Activated T-cell treated with anti-CD3 and anti-CD28 coated beads, Interleukin-2, amount 50 U/mL, for 4 hours (primary cell): Measurements from ENCODE around the gene PGM3. TPM values are rescaled to one million over a fixed set of nuclear protein-coding genes. Genes with fewer than 3 reads are reported as not detected.

Source experiments
- ATAC-seq, 2 donors: fragments of 200-7000 bp; cut with Tn5 transposase; one replicate each; pipeline ENCODE4 v1.10.0; 2021
- DNase-seq: peaks from one replicate; pipeline ENCODE4 v3.0.0-alpha.2; 2020
- H3K27me3 Mint-ChIP-seq: one replicate; pipeline ENCODE4 v1.8.0; 2021; ENCODE audit warnings: low read depth, mixed read lengths
- H3K36me3 Mint-ChIP-seq: one replicate; pipeline ENCODE4 v1.8.0; 2022; ENCODE audit warnings: mixed read lengths; ENCODE audit not compliant: insufficient read depth
- H3K4me1 Mint-ChIP-seq: one replicate; pipeline ENCODE4 v1.8.0; 2021; ENCODE audit warnings: low read depth, mixed read lengths
- H3K4me3 Mint-ChIP-seq: one replicate; pipeline ENCODE4 v1.8.0; 2021; ENCODE audit warnings: mild to moderate bottlenecking, moderate library complexity, mixed read lengths
- H3K9me3 Mint-ChIP-seq: one replicate; pipeline ENCODE4 v1.8.0; 2021; ENCODE audit warnings: mixed read lengths
- total RNA-seq, 3 donors: library from RNA; stranded (reverse); gene quantifications; one replicate each; pipeline ENCODE4 v1.2.1, GENCODE V29; 2021

PGM3 gene, protein sequence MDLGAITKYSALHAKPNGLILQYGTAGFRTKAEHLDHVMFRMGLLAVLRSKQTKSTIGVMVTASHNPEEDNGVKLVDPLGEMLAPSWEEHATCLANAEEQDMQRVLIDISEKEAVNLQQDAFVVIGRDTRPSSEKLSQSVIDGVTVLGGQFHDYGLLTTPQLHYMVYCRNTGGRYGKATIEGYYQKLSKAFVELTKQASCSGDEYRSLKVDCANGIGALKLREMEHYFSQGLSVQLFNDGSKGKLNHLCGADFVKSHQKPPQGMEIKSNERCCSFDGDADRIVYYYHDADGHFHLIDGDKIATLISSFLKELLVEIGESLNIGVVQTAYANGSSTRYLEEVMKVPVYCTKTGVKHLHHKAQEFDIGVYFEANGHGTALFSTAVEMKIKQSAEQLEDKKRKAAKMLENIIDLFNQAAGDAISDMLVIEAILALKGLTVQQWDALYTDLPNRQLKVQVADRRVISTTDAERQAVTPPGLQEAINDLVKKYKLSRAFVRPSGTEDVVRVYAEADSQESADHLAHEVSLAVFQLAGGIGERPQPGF
- total RNA-seq, result 10 to 100 TPM; 13.6 to 14.9 (median 14.2) TPM

DNA sequence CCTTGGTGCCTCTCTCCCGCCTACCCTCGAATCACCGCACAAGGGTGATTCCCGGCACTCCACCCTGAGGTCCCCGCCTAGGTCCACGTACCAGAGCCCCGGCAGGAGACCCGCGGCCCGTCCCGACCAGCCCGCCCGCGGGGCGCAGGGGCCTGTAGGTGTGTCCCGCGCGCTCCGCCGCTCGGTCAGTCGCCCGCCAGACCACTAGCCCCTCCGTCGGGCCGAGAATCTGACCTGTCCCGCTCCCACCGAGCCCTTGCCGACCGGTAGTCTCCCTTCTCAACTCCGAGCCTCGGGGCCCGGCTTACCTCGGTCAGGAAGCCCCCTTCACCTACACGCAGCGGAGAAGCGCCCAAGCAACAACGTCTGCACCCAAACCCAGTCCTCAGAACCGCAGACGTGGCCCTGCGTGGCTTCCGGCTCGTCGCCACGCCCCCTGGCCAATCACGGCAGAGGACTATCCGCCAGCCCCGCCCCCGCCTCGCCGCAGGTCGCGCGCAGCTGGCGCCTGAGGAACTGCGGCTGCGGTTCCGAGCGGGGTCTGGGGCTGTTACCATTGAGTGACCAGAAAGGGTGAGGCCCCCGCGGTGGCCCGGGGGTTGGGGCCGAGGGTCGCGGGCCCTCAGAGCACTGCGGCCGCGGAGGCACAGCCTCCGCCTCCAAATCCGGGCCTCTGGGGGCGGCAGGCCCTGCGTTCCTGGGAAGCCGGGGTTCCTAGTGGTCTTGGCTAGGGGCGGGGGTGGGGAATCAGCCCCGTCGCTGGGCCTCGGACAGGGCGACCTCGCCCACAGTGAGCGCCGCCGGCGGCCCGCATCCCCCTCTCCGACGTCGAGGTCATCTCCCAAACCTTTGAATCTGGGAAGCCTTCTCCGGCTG is at the start of gene PGM3, which contains the start of gene RWDD2A:
Gene PGM3, minus strand, starts transcription at position 395 of the 876 bp plus-strand sequence. CDS start 2,253 bp downstream, outside the sequence.
Gene RWDD2A, plus strand, starts transcription at position 487 of the 876 bp plus-strand sequence. CDS start 1,095 bp downstream, outside the sequence.
- Mint-ChIP-seq H3K4me1 (peaks cover 34% of the 10 kb centered on the region), H3K4me3 (peak within 1 kb of the TSS; percentile 97), H3K36me3 (peaks cover 7% of the 10 kb centered on the region), H3K27me3 (no peaks in the 10 kb centered on the region), H3K9me3 (no peaks in the 10 kb centered on the region)
- DNase-seq (peak; percentile 86), ATAC-seq (peak; percentile 98)

DNA sequence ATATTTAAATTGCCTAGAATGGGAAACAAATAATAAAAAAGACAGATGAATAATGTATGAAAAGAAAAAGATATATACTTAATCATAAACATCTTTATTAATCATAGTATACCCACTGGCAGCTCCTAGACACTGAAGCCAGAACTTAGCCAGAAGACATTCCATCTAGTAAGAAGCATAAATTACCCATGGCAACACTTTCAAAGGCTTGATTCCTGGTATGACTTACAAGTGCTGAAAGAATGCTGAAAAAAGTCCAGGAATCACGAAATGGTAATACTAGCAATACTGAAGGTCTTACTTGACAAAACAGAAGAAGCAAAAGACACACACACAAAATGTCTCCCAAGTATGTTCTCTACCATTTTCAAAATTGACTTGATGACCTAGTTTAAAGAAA is 38.1 kb upstream of the PGM3 start:
- DNase-seq (no peak), ATAC-seq (no peak)
- no peaks in the 10 kb centered on the region for H3K36me3 Mint-ChIP-seq
- peaks cover 15% of the 10 kb centered on the region for H3K27me3 Mint-ChIP-seq
- no peaks in the 10 kb centered on the region for H3K9me3 Mint-ChIP-seq
- no peak overlapping the region for H3K4me3 Mint-ChIP-seq
- no peaks in the 10 kb centered on the region for H3K4me1 Mint-ChIP-seq

DNA sequence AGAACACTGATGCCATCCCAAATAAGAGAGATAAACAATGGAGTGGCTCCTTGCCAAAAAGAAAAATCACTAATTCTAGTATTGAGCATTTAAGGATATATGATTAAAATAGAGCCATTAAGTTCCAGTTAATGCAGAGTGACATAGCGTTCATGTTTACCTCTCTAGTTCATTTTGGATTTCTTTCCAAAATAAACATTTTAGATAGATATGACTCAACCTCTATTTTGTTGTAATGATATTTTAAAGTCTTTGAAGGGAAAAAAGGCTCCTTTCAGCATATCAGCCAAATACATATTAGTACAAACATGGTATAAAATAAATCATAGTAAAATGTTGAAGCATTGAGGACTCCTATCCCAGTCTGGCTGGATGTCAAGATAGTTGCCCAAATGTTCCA is 33.5 kb upstream of the PGM3 start:
- H3K27me3 Mint-ChIP-seq, result no peaks in the 10 kb centered on the region
- no peak overlapping the region for H3K4me3 Mint-ChIP-seq
- H3K36me3 Mint-ChIP-seq, result no peaks in the 10 kb centered on the region
- DNase-seq, result no peak
- no peaks in the 10 kb centered on the region for H3K9me3 Mint-ChIP-seq
- no peak for ATAC-seq
- H3K4me1 Mint-ChIP-seq, result no peaks in the 10 kb centered on the region

DNA sequence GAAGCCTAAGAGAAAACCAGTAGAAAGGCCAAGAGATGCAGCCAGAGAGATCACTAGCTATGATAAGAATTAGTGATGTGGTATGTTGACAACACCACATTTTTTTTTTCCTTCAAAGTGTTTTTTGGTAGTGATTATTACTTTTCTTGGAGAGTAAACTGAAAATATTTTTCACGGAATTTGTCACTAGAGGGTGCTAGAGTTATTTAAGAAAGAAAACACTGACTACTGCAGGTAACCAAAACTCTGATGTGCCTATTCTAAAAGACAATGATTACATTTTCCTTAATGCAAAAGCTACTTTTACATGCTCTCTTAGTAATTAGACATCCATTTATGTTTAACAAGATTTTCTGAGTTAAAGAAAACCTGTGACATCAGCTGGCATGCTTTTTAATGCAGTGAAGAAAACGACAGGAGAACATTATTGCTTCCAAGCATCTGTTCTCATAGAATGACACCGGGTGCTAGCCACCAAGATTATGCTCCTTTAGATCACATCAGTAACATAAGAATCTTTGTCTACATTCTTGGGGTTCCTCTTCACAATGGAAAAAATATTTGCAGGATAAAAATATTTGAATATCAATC is 28.9 kb upstream of the PGM3 start:
- H3K4me1 Mint-ChIP-seq, result no peaks in the 10 kb centered on the region
- DNase-seq (no peak), ATAC-seq (no peak)
- H3K4me3 Mint-ChIP-seq, result no peak overlapping the region
- no peaks in the 10 kb centered on the region for H3K27me3 Mint-ChIP-seq
- no peaks in the 10 kb centered on the region for H3K9me3 Mint-ChIP-seq
- no peaks in the 10 kb centered on the region for H3K36me3 Mint-ChIP-seq

DNA sequence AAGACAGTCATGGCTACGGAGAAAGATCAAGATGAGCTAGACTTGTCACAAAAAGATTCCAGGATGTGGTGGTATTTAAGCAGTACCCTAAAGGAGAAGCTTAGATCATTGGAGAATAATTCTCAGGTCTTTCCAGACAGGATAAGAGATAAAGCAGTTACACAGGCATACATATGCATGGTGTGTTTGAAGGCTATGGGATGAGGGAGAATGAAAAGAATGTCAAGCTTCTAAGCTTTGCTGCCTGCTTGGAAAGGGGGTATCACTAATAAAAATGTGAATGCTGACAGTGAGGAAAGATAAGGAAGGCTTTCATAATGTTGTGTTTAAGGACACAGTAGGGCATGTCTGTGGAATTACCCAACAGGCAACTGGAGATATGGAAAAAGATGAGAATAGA is 28.2 kb upstream of the PGM3 start:
- Mint-ChIP-seq H3K27me3 (no peaks in the 10 kb centered on the region), H3K4me1 (no peaks in the 10 kb centered on the region), H3K4me3 (no peak overlapping the region), H3K36me3 (no peaks in the 10 kb centered on the region), H3K9me3 (no peaks in the 10 kb centered on the region)
- DNase-seq (no peak), ATAC-seq (no peak)

DNA sequence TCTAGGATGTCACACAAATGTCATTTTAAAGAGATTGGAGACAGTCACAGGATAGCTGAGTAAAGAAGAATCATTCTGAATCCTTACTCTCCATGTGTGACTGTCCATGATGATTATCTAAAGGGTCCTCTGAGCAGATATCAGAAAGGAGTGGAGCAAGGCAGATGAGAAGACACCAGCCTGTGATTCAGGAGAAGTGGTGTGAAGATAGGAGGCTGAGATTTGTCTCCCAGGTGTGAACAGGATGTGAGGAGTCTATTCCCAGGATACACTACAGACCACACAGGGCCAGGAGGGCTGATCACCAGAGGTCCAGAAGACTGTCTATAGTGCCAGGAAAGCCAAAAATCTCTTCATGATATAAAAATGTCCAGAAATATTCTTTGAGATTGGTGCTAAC is 27.1 kb upstream of the PGM3 start:
- no peaks in the 10 kb centered on the region for H3K27me3 Mint-ChIP-seq
- H3K9me3 Mint-ChIP-seq, result no peaks in the 10 kb centered on the region
- no peaks in the 10 kb centered on the region for H3K4me1 Mint-ChIP-seq
- ATAC-seq, result no peak
- no peaks in the 10 kb centered on the region for H3K36me3 Mint-ChIP-seq
- no peak for DNase-seq
- no peak overlapping the region for H3K4me3 Mint-ChIP-seq

DNA sequence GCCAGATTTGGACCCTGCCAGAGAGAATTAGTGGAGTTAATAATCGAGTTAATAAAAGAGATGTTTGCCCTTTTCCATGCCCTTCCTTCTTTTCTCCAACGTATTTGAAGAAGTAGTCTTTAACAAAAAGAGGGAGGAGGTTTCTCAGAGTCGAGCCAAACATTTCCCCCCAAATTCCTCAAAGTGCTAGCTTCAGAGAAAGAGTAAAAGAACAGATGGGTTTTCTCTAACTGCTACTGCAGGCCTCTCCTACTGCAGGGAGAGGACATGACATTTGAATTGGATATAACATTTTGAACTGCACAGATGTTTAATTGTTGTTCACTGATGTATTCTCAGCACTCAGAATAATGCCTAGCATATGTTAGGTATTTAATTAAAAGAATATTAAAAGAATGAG is 25.6 kb upstream of the PGM3 start:
- H3K36me3 Mint-ChIP-seq, result no peaks in the 10 kb centered on the region
- no peak for DNase-seq
- H3K4me1 Mint-ChIP-seq, result no peaks in the 10 kb centered on the region
- no peaks in the 10 kb centered on the region for H3K9me3 Mint-ChIP-seq
- no peaks in the 10 kb centered on the region for H3K27me3 Mint-ChIP-seq
- H3K4me3 Mint-ChIP-seq, result no peak overlapping the region
- ATAC-seq, result no peak

DNA sequence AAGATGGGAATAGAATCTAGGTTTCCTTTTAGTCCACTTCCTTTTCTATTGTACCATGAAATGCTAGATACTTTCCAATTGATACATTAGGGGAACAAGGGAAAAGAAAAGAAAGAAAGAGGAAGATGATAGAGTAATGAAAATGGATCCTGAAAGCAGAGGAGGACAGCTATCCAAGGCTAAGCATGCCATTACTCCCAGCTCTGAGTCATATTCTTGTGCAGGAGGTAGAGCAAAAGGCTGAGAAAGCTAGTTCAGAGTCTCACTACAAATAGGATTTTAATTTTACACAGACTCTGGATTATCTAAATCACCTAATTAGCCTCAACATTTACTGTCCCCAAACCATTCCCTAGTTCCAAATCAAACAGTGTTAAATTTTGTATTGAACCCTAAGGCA is 23.7 kb upstream of the PGM3 start:
- no peak overlapping the region for H3K4me3 Mint-ChIP-seq
- no peaks in the 10 kb centered on the region for H3K36me3 Mint-ChIP-seq
- ATAC-seq (no peak), DNase-seq (no peak)
- no peaks in the 10 kb centered on the region for H3K9me3 Mint-ChIP-seq
- H3K4me1 Mint-ChIP-seq, result no peaks in the 10 kb centered on the region
- H3K27me3 Mint-ChIP-seq, result peaks cover 4% of the 10 kb centered on the region

DNA sequence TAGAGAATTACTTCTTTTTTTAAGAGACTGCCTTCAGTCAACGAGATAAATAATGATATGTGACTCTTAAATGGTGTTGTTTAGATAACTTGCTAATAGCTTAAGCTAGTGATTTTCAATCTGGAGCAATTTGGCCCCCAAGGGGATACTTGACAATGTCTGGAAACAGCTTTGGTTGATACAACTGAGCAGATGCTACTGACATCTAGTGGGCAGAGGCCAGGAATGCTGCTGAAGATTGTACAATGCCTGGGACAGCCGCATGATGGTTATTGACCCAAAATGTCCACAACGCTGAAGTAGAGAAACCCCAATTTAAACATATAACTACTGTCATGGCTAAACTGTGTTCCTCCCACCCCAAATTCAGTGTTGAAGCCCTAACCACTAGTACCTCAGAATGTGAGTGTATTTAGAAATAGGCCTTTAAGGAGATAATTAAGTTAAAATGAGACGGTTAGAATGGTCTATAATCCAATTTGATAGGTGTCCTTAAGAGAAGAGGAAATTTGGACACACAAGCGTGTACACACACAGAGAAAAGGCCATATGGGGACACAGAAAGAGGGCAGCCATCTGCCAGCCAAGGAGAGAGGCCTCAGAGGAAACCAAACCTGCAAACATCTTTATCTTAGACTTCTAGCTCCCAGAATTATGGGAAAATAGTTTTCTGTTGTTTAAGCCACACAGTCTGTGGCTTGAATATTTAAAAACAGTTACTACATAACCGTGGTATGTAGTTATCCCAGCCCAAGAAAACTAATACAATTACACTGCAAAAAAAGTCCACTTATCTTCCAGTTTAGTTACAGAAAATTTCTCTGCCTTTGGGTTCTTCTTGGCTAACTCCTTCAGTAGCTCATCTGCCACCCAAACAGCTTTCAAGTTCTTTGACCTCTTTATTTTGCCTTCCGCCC is 22.3 kb upstream of the PGM3 start:
- Mint-ChIP-seq H3K4me3 (no peak overlapping the region), H3K36me3 (no peaks in the 10 kb centered on the region), H3K9me3 (no peaks in the 10 kb centered on the region), H3K4me1 (no peaks in the 10 kb centered on the region), H3K27me3 (peaks cover 4% of the 10 kb centered on the region)
- DNase-seq, result peak; percentile 36
- peak; percentile 92 to 94 for ATAC-seq

DNA sequence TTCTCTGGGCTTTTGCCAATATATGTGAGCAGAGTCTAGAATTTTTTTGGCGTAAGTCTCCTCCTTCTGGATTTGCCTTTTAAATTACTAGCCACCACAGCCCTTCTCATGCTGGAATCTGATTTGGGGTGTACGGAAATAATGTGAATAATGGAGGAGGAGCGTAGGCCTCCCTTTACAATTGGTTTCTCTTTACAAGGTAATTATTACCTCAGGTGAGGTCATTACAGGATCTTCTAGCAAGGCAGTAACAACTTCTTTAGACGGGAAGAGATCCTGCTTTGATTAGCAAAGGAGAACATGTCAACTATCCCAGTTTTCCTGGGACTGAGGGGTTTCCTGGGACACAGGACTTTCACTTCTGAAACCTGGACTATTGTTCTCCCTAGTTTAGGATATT is 9.0 kb upstream of the PGM3 start:
- Mint-ChIP-seq H3K36me3 (no peaks in the 10 kb centered on the region), H3K4me1 (no peaks in the 10 kb centered on the region), H3K4me3 (no peak overlapping the region), H3K27me3 (peaks cover 9% of the 10 kb centered on the region), H3K9me3 (no peaks in the 10 kb centered on the region)
- DNase-seq (no peak), ATAC-seq (no peak)

DNA sequence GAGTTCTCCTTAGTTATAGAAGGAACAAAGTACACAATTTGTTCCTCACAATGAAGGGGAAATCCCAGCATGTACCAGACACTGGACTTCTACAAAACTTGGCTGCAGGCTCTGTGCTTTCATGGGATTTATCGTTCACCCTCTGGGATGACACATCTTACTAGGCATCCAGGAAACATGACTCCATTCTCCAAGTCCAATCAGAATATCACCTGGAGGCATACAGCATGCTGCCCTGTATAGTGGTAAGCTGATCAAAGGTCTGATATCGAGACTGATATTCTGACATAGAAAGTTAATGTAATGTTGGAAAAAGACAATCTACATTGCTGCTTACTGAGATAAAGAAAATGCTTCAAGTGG is 6.8 kb upstream of the PGM3 start:
- Mint-ChIP-seq H3K4me1 (peaks cover 5% of the 10 kb centered on the region), H3K27me3 (no peaks in the 10 kb centered on the region), H3K4me3 (no peak overlapping the region), H3K36me3 (no peaks in the 10 kb centered on the region), H3K9me3 (no peaks in the 10 kb centered on the region)
- DNase-seq (no peak), ATAC-seq (no peak)

DNA sequence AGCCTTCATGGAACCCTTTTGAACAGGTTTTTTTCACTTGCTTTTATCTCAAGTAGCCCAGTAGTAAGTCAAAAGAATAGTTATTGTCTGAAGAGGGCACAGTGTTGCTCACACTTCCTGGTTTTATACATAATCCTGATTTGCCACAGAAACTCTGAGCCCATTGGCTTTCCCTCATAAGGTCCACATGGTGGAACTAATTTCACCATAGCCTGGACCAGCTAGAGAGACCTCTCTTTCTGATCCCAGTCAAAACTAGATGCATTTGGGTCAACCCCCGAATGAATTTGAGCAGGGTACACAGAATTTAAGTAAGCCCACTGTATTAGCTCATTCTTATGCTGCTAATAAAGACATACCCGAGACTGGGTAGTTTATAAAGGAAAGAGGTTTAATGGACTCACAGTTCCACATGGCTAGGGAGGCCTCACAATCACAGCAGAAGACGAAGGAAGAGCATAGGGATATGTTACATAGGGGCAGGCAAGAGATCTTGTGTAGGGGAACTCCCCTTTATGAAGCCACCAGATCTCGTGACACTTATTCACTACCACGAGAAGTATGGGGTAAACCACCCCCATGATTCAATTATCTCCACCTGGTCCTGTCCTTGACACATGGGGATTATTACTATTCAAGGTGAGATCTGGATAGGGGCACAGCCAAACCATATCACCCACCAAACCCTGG is 6.3 kb upstream of the PGM3 start:
- no peak for DNase-seq
- no peaks in the 10 kb centered on the region for H3K9me3 Mint-ChIP-seq
- no peaks in the 10 kb centered on the region for H3K36me3 Mint-ChIP-seq
- peak in 1 of 2 donors; percentile 38 for ATAC-seq
- no peak overlapping the region for H3K4me3 Mint-ChIP-seq
- peaks cover 9% of the 10 kb centered on the region for H3K4me1 Mint-ChIP-seq
- H3K27me3 Mint-ChIP-seq, result no peaks in the 10 kb centered on the region

DNA sequence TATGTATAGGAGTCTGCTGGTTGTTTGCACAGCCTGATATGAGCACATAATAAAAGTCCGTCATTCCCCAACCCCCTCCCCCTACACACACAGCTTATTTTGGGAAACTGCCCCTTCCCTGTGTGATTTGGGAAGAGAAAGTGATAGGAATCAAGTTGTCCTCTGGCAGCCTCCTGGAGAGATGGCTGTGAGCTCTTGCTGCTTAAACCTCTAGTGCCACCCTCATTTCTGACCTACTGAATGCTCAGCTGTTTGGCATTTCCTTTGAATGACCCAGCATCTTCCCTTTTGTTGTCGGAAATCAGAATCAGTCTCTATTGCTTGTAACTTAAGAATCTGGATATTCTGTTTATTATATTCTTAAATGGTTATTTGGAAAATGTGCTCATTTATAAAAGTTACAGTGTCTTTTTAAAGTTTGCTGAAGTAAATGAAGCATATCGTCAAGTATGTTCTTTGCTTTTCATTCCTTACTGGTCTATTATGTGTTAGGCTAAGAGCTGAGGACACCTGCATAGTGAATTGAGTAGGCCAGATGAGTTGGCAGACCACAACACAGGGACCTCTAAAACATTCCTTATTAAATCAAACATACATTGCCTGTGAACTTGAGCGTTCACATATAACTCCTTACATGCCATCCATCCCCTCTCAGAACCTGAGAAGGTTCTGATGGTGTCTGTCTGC is 5.6 kb upstream of the PGM3 start:
- Mint-ChIP-seq H3K9me3 (no peaks in the 10 kb centered on the region), H3K36me3 (no peaks in the 10 kb centered on the region), H3K4me1 (peaks cover 14% of the 10 kb centered on the region), H3K4me3 (no peak overlapping the region), H3K27me3 (no peaks in the 10 kb centered on the region)
- ATAC-seq (no peak), DNase-seq (no peak)
